ENCODE results near the gene KSR1.
"Not testable (repeated sequence)": the region's sequence is repeated elsewhere in the genome, so short reads cannot be mapped to it uniquely, and the experiment has no call there.

The KSR1 gene

DNA sequence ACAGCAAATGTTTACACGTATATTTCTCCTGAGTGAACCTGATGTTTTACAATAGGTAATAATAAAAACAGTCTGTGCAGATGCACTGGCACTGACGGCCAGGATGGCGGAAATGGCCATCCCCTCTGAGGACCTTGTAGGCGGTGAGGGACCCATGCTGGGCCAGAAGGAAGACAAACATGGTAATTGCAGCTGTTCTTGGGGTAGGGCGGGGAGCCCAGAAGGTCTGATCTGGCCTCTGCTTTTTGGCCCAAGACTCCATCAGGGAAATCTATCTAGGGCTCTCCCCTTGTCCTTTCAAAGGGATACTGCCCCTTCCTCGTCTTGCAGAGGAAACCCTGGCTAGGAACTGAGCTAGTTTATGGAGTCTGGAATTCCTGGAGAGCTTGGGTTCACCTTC lies 167.4 kb downstream of the KSR1 start:
- in situ Hi-C loops (cut with MboI; ENCODE audit: low sequenced_read_pairs): loop anchor here (25.0 kb wide), 1 partner anchor 386 kb away; no protein-coding TSS in a partner anchor

DNA sequence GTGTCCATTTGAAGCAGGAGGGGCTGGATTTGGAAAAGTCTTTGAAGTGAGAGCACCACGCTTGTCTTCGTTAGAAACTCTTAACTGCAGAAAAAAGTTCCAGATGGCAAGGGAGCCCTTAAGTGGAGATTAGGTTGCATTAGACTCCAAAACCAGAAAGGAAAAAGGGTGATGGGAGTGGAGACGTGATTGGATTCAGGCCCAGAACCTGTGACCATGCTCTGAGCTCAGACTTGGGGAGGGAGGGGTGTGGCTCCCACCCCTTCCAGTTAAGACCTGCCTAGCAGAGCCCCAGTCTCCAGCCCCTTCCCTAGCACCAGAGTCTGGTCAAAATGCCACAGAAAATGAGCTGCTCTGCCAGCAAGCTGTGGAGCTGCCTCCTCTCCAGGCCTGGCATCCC lies 168.3 kb downstream of the KSR1 start:
- in situ Hi-C loops (cut with MboI; ENCODE audit: low sequenced_read_pairs): loop anchor here (25.0 kb wide), 1 partner anchor 387 kb away; no protein-coding TSS in a partner anchor

DNA sequence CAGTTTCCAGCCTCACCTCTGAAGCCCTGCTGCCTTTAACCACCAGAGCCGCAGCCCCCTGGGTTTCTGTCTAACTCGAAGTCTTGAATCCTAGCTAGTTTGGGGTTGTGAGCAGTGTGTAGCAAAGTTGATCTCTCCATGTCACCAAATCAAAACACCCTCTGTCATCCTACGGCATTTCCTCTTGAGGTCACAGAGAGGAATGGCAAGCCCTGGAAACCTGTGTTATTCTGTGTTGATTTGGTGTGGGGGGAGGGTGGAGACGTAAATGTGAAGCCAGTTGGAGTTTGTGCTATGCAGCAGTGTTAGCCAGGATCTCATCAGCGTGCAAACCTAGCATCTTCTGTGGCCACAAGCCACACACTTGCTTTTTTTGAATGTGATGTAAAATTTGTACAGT lies 169.6 kb downstream of the KSR1 start:
- in situ Hi-C loops (cut with MboI; ENCODE audit: low sequenced_read_pairs): no loop called here

GRCh38 chr17:27627514-27627913 lies 171.3 kb downstream of the KSR1 start:
- in situ Hi-C loops (cut with MboI; ENCODE audit: low sequenced_read_pairs): no loop called here

DNA sequence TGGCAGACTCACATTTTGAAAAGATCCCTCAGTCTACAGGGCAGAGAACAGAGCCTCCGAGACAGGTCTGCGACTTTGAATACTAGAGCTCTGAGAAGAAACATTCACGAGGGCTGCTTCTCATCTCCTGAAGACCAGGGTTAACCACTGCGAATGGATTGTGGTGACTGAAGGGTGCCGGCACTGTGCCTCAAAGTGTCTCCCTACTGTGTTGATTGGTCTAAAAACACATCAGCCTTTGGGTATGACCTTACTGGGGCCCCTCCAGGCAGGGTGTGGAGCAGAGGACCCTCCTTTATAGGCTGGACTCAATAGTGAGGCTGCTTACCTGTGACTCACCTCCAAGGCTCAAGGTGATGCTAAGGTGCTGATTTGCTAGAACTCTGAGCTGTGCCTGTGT lies 172.1 kb downstream of the KSR1 start:
- in situ Hi-C loops (cut with MboI; ENCODE audit: low sequenced_read_pairs): no loop called here

DNA sequence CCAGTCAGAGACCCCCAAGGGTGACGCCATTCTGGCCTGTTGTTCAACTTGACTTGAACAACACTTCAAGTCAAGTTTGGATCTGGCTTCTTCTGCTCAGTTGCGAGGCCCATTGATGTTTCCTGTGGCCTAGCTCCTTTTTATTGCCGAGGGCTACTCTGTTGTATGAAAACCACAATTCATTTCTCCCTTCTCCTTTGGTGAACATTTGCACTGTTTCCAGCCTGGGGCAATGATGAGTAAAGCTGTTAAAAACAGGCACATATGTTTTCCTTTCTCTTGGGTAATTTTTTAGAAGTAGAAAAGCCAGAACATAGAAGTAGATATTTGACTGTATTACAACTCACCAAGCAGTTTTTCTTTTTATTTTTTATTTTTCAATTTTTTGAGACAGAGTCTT lies 173.0 kb downstream of the KSR1 start:
- in situ Hi-C loops (cut with MboI; ENCODE audit: low sequenced_read_pairs): not testable (repeated sequence)

DNA sequence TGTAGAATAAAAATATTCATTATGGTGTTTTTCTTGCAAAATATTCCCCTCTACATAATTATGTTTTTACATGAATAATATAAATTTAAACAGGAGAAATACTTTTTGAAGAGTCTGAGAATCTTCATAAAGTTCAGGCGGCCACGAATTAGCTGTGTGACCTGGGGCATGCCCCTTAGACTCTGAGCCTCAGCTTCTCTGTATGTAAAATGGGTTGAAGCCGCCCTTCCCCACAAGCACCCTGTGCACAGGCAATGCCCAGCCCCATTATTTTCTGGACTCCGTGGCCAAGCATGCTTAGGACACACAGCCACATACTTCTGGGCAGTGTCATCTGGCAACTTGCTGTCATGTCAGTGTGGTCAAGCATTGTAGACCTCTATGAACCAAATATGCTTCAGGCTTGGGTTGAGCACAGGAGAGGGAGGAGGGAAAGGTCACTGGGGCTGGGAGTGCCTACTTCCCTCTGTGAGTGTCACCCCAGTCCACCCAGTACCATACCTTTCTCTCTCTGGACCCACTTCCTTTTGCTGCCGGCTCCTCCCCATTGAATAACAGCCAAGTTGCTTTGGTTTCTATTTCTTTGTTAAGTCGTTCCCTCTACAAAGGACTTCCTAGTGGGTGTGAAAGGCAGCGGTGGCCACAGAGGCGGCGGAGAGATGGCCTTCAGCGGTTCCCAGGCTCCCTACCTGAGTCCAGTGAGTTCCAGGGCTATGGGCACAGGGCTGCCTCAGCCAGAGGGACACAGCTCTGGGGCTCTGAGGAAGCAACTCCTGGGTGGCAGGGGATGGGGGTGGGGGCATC lies 174.6 kb downstream of the KSR1 start, which contains the start of gene LGALS9:
LGALS9 (plus strand) TSS at position 582 of the 804 bp plus-strand sequence; CDS start at position 660, 78 bp downstream.
- in situ Hi-C loops (cut with MboI; ENCODE audit: low sequenced_read_pairs): no loop called here

DNA sequence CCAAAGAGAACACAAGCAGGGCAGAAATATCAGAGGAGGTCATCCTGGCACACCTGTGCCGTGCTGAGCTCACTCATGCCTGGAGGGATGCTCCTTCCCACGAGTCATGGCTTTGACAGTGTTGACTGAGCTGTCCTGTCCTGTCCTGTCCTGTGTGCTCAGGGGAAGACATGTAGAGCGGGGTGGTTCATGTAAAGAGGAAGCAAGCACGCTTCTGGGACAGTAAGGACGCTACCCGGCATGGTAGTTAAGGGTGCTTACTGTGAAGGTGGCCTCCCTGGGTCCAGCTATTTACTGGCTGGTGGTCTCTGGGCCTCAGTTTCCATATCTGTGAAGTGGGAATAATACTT lies 175.1 kb downstream of the KSR1 start:
- in situ Hi-C loops (cut with MboI; ENCODE audit: low sequenced_read_pairs): no loop called here

DNA sequence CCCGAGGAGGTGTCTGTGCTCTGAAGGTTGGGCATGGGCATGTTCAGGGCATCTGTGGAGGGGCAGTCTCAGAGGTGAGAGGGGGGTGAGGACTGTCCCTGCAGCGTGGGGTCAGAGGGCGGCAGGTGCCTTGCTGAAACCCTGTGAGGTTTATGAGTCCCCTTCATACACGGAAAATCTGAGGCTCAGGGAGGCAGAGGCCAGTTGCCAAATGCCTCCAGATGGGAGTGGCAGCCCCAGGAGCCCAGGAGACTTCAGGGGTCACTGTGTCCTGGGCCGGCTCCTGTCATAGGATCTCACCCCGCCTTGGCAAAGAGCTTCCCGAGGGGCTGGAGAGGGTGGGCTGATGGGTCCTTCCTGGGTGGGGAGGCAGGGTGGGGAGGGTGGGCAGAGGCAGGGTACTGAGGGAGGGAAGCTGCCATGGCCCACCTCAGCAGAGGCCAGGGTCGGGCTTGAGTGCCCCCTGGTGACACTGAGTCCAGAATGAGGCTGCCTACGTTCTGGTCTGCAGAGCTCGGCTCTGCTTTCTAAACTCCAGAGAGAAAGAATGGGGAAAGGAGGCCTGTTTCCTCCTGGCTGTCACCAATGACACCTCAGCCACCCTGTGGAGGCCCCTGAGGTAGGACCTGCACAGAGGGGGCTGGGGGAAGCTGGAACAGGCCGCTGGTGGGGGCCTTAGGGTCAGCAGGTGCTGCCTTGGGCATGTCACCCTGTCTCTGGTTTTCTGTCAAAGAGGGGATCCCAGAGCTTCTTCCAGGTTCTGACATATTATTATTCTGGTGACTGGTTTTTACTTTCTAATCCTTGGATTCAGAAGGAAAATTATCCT lies 175.9 kb downstream of the KSR1 start:
- in situ Hi-C loops (cut with MboI; ENCODE audit: low sequenced_read_pairs): no loop called here

GRCh38 chr17:27632766-27633165 lies 176.5 kb downstream of the KSR1 start:
- in situ Hi-C loops (cut with MboI; ENCODE audit: low sequenced_read_pairs): not testable (repeated sequence)

- in situ Hi-C loops (cut with MboI; ENCODE audit: low sequenced_read_pairs): no loop called here
These were observed 177.2 kb downstream of the KSR1 start for GRCh38 chr17:27633312-27634025.

DNA sequence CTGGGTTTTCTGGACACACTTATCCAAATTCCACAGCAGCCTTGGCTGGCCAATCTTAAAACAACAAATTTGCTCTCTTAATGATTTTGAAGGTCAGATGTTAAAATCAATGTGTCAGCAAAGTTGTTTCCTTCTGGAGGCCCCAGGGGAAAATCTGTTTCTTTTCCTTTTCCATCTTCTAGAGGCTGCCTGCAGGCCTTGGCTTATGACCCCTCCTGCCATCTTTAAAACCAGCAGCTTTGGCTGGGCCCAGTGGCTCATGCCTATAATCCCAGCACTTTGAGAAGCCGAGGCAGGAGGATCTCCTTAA lies 177.7 kb downstream of the KSR1 start:
- in situ Hi-C loops (cut with MboI; ENCODE audit: low sequenced_read_pairs): no loop called here

GRCh38 chr17:27634776-27635175 lies 178.5 kb downstream of the KSR1 start:
- in situ Hi-C loops (cut with MboI; ENCODE audit: low sequenced_read_pairs): no loop called here

DNA sequence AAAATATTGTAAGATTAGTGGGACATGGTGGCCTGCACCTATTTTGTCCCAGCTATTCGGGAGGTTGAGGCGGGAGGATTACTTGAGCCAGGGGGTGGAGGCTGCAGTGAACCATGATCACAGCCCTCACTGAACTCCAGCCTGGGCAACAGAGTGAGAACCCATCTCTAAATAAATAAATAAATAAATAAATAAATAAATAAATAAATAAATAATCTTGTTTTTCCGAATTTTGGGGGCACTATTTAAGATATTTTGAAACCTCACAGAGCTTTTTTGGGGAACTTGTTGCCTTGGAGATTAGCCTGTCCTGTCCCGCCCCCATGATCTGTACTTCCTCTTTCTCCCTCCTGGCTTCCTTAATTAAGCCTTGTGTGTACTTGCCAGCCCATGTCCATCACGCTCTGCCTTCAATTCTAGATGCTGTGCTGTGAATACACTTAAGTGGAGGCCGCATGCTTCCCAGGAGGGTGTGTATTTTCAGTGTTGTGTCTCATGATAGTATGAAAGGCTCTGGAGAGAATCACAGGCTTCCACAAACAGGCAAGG lies 179.1 kb downstream of the KSR1 start:
- in situ Hi-C loops (cut with MboI; ENCODE audit: low sequenced_read_pairs): no loop called here

GRCh38 chr17:27636005-27636520 lies 179.8 kb downstream of the KSR1 start:
- in situ Hi-C loops (cut with MboI; ENCODE audit: low sequenced_read_pairs): not testable (repeated sequence)

DNA sequence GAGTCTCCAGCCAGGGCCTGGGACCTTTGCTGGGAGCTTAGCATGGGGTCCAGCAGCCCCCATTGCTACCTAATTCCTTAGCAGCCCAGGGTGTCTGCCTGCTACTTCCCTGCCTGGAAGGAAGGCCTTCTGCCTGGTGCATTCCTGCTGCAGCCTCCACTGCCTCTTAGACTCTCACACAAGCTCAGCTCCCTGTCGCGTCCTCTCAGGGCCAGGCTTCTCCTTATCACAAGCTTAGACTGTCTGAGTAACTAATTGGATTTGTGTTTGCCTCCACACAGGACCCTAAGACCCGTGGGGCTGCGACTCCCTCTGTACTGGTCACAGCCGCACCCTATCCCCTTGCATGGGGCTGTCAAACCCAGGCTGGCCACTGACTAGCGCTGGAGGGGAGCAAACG lies 181.6 kb downstream of the KSR1 start:
- in situ Hi-C loops (cut with MboI; ENCODE audit: low sequenced_read_pairs): not testable (repeated sequence)

GRCh38 chr17:27638415-27638914 lies 182.2 kb downstream of the KSR1 start:
- in situ Hi-C loops (cut with MboI; ENCODE audit: low sequenced_read_pairs): not testable (repeated sequence)

GRCh38 chr17:27640790-27641189 lies 184.5 kb downstream of the KSR1 start:
- in situ Hi-C loops (cut with MboI; ENCODE audit: low sequenced_read_pairs): no loop called here

- in situ Hi-C loops (cut with MboI; ENCODE audit: low sequenced_read_pairs): no loop called here
These were observed 188.3 kb downstream of the KSR1 start for GRCh38 chr17:27644586-27644985.

DNA sequence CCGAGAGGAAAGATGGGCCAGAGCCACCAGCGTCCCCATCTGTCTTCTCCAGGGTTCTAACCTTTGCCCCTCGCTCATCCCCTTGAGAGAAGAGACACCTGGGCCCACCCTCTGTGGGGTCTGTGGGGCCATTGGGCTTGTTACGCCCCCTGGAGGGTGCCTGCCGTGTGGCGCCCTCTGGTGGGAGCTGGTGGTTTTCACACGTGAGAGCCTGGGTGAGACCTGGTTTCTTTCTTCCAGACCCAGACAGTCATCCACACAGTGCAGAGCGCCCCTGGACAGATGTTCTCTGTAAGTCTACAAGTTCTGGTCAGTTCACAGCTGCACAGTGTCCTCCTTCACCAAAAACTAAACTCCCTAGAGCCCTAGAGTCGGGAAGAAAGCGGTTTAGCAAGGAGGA lies 189.4 kb downstream of the KSR1 start:
- in situ Hi-C loops (cut with MboI; ENCODE audit: low sequenced_read_pairs): not testable (repeated sequence)

- in situ Hi-C loops (cut with MboI; ENCODE audit: low sequenced_read_pairs): no loop called here
These were observed 190.0 kb downstream of the KSR1 start for GRCh38 chr17:27646232-27646631.
